Occipital lobe (tissue), 2 donors: ENCODE data around the gene ATOSB. TPM values are rescaled to one million over a fixed set of nuclear protein-coding genes. Genes with fewer than 3 reads are reported as not detected.

Experiments
- DNase-seq: peaks from one replicate; lab custom pipeline; 2025; lab: John Stamatoyannopoulos, UW
- total RNA-seq: library from RNA; depleted of rRNA; stranded (reverse); fragments of >200 nt; gene quantifications from one replicate; pipeline ENCODE4 v1.2.3, GENCODE V29; 2014

The ATOSB gene
- total RNA-seq, 1 donor from 2014 or later = 11.4 TPM

GRCh38 chr9:35114113-35114839, 1.4 kb downstream of the ATOSB start:
- DNase-seq = peak; percentile 53

- DNase-seq = peak; percentile 12
These were observed 3.2 kb downstream of the ATOSB start for GRCh38 chr9:35112257-35113020.

GRCh38 chr9:35111001-35111933, 4.4 kb downstream of the ATOSB start:
- DNase-seq = peak; percentile 99

- DNase-seq = peak; percentile 42
These were observed 5.3 kb downstream of the ATOSB start for GRCh38 chr9:35110327-35110761.

GRCh38 chr9:35108946-35109575, 6.6 kb downstream of the ATOSB start:
- no peak for DNase-seq

GRCh38 chr9:35108461-35108860, 7.2 kb downstream of the ATOSB start:
- DNase-seq = no peak

- no peak for DNase-seq
These were observed 8.1 kb downstream of the ATOSB start for GRCh38 chr9:35107297-35108290.

GRCh38 chr9:35106343-35106730, 9.3 kb downstream of the ATOSB start:
- DNase-seq = no peak

GRCh38 chr9:35105571-35106342, 9.9 kb downstream of the ATOSB start:
- no peak for DNase-seq

- DNase-seq = no peak
These were observed 10.5 kb downstream of the ATOSB start for GRCh38 chr9:35105126-35105525.

- no peak for DNase-seq
These were observed 11.1 kb downstream of the ATOSB start for GRCh38 chr9:35104586-35104985.

- no peak for DNase-seq
These were observed 11.9 kb downstream of the ATOSB start for GRCh38 chr9:35103660-35104191.

- DNase-seq = peak; percentile 95
These were observed 12.6 kb downstream of the ATOSB start, which contains the start of gene STOML2 for GRCh38 chr9:35102769-35103659. Gene STOML2 (minus strand): TSS chr9:35103131. CDS start chr9:35103094, 37 bp downstream.

GRCh38 chr9:35102465-35102768, 13.2 kb downstream of the ATOSB start:
- no peak for DNase-seq

GRCh38 chr9:35097573-35097972, 18.1 kb downstream of the ATOSB start:
- DNase-seq = no peak

- DNase-seq = peak; percentile 74
These were observed 19.4 kb downstream of the ATOSB start, which contains the start of gene PIGO for GRCh38 chr9:35096035-35096849. Gene PIGO (minus strand): TSS chr9:35096591. CDS start chr9:35095565, 1,026 bp downstream.

GRCh38 chr9:35091536-35091935, 24.1 kb downstream of the ATOSB start:
- DNase-seq = no peak
